Effector memory CD4-positive, alpha-beta T cell (primary cell): ENCODE results near the gene DIP2C.

Experiments used
- DNase-seq, 3 donors: peaks; one replicate each; pipeline ENCODE4 v3.0.0-alpha.2; 2020
- H3K27ac ChIP-seq: 2 replicates; pipeline ENCODE4 v1.7.0; 2013; ENCODE audit warnings: mild to moderate bottlenecking, low read length, moderate library complexity; ENCODE audit not compliant: insufficient read depth, poor library complexity, severe bottlenecking
- H3K27me3 ChIP-seq: replicated peaks from 2 replicates; pipeline ENCODE4 v1.7.0; 2013; ENCODE audit warnings: mild to moderate bottlenecking, low read length; ENCODE audit not compliant: insufficient read depth, control insufficient read depth, poor library complexity, severe bottlenecking
- H3K36me3 ChIP-seq: 2 replicates; pipeline ENCODE4 v1.7.0; 2013; ENCODE audit warnings: mild to moderate bottlenecking, low read length, moderate library complexity; ENCODE audit not compliant: control insufficient read depth, insufficient read depth
- H3K4me1 ChIP-seq: 2 replicates; pipeline ENCODE4 v1.7.0; 2013; ENCODE audit warnings: low read length, mild to moderate bottlenecking; ENCODE audit not compliant: control insufficient read depth, insufficient read depth, poor library complexity, severe bottlenecking
- H3K4me3 ChIP-seq: 2 replicates; pipeline ENCODE4 v1.7.0; 2013; ENCODE audit warnings: low read length, low read depth, mild to moderate bottlenecking; ENCODE audit not compliant: insufficient read depth, poor library complexity, severe bottlenecking
- H3K9me3 ChIP-seq: 2 replicates; pipeline ENCODE4 v1.7.0; 2013; ENCODE audit warnings: mild to moderate bottlenecking, low read length, moderate library complexity; ENCODE audit not compliant: control insufficient read depth

DIP2C gene

DNA sequence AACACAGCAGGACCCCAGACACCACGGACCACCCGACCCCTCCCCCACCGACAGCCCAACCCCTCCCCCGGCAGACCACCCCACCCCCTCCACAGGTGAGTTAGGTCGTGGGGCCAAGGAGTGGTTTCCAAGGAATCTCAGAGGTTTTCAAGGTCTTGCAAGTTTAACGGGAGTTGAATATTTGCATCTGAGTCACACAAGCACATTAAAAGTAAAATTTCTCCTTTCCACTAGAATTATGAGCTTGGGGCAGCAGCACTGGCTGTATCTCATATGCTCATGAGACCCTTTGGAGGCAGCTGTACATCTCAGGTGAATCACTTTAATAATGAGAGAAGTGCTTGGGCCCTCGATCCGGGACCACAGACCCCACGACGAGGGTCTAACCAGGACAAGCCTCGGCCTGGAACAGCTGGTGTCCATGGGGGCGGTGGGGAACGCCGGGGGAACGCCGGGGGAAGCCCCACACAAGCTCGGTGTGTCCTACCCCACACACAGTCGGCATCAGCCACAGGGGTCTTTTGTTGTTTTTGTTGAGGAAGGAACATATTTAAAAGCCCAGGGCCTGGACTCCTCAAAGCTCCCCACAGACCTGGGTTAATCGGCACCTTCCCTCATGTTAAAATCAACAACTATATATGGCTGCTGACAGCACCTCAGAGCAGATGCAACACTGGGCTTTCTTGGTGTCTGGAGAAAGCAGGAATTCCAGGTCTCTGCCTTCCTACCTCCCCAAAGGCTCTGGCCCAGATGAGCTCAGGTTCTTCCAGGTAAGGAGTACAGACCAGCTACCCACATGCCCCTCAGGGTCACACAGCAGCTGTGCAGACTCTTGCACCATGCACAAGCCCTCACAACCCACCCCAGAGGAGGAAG, 130.3 kb downstream of the DIP2C start:
- H3K27me3 ChIP-seq = no peaks in the 10 kb centered on the region
- DNase-seq = no peak
- no peak overlapping the region for H3K27ac ChIP-seq
- H3K4me1 ChIP-seq = no peaks in the 10 kb centered on the region
- H3K4me3 ChIP-seq = no peak overlapping the region
- no peaks in the 10 kb centered on the region for H3K36me3 ChIP-seq
- no peaks in the 10 kb centered on the region for H3K9me3 ChIP-seq

GRCh38 chr10:558364-558763, 131.1 kb downstream of the DIP2C start:
- H3K4me1 ChIP-seq = no peaks in the 10 kb centered on the region
- DNase-seq = no peak
- H3K36me3 ChIP-seq = no peaks in the 10 kb centered on the region
- H3K27ac ChIP-seq = no peak overlapping the region
- no peaks in the 10 kb centered on the region for H3K27me3 ChIP-seq
- H3K4me3 ChIP-seq = no peak overlapping the region
- H3K9me3 ChIP-seq = no peaks in the 10 kb centered on the region

DNA sequence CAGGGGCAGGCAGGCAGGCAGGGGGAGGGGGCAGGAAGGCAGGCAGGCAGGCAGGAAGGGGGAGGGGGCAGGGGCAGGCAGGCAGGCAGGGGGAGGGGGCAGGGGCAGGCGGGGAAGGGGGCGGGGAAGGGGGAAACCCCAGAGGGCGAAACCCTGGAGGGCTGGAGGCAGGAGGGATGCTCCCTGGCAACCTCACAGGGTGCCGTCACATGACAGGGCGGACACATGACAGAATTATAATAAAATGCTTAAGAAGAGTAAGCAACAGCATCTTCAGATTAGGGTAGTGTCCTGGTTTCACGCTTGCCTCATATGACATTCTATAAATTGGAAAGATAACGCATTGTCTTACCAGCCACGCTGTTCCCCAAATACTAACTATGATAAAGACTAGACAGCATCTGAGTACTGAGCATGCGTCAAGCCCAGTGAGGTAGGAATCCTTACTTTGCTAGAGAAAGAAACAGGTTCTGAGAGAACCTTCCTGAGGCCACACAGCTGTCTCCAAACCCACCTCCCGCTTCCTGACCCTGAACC, 131.6 kb downstream of the DIP2C start:
- Histone ChIP-seq H3K27ac (no peak overlapping the region), H3K27me3 (no peaks in the 10 kb centered on the region), H3K4me3 (no peak overlapping the region), H3K9me3 (no peaks in the 10 kb centered on the region), H3K4me1 (no peaks in the 10 kb centered on the region), H3K36me3 (no peaks in the 10 kb centered on the region)
- DNase-seq = peak in 1 of 3 donors; percentile 21

- Histone ChIP-seq H3K4me1 (no peaks in the 10 kb centered on the region), H3K4me3 (no peak overlapping the region), H3K27me3 (no peaks in the 10 kb centered on the region)
These were observed 132.4 kb downstream of the DIP2C start for GRCh38 chr10:556971-557637.

DNA sequence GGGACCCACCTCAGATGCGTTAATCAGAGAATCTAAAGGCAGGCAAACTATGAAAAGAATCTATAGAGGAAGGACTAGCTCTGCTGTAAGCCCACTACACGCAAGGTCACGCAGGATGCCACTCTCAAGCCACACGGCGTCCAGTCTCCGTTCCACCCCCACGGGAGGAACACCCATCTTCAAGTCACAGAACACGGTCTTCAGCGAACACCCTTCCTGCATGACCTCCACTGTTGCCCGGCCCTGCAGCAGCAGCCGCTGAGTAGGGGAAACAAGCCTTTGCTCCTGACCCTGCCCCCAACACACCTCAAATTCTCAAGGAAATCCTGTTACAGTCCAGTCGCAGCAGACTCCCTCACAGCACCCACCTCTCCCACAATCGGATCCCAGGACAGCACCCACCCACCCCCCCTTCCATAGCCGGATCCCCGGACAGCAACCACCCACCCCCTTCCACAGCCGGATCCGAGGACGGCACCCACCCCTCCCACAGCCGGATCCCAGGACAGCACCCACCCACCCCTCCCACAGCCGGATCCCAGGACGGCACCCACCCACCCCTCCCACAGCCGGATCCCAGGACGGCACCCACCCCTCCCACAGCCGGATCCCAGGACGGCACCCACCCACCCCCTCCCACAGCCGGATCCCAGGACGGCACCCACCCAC, 133.7 kb downstream of the DIP2C start:
- DNase-seq = no peak
- Histone ChIP-seq H3K4me3 (no peak overlapping the region), H3K27ac (no peak overlapping the region), H3K36me3 (no peaks in the 10 kb centered on the region), H3K27me3 (no peaks in the 10 kb centered on the region), H3K4me1 (no peaks in the 10 kb centered on the region), H3K9me3 (no peaks in the 10 kb centered on the region)

More at GRCh38 chr10:556971-557637, 132.4 kb downstream of the DIP2C start:
- DNase-seq = no peak
- Histone ChIP-seq H3K9me3 (no peaks in the 10 kb centered on the region), H3K27ac (no peak overlapping the region), H3K36me3 (no peaks in the 10 kb centered on the region)

DNA sequence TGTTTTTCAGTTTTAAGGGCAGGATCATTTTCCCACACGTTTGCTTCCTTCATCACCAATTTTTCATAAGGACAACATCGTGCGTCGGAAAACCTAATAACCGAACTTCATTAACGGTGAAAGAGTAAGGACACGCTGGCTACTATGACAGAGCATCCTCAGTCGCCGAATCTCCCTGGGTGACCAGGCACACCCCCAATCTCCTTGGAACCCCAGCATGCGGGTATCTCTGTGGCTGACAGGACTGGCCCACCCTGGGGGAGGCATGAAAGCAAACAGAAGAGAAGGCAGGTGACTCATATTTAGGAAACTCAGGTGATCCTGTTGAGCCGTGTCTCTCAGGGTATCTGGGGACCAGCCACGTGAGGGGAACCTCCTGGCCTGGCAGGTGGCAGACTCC, 134.2 kb downstream of the DIP2C start:
- H3K36me3 ChIP-seq = no peaks in the 10 kb centered on the region
- no peak overlapping the region for H3K27ac ChIP-seq
- H3K9me3 ChIP-seq = no peaks in the 10 kb centered on the region
- no peaks in the 10 kb centered on the region for H3K27me3 ChIP-seq
- H3K4me3 ChIP-seq = no peak overlapping the region
- no peaks in the 10 kb centered on the region for H3K4me1 ChIP-seq
- no peak for DNase-seq

GRCh38 chr10:554182-554848, 135.2 kb downstream of the DIP2C start:
- no peaks in the 10 kb centered on the region for H3K36me3 ChIP-seq
- no peak overlapping the region for H3K27ac ChIP-seq
- no peak overlapping the region for H3K4me3 ChIP-seq
- DNase-seq = no peak
- no peaks in the 10 kb centered on the region for H3K9me3 ChIP-seq
- H3K4me1 ChIP-seq = no peaks in the 10 kb centered on the region
- no peaks in the 10 kb centered on the region for H3K27me3 ChIP-seq

- no peaks in the 10 kb centered on the region for H3K27me3 ChIP-seq
- H3K27ac ChIP-seq = no peak overlapping the region
- H3K4me3 ChIP-seq = no peak overlapping the region
These were observed 136.2 kb downstream of the DIP2C start for GRCh38 chr10:553233-553632.

GRCh38 chr10:552679-553078, 136.8 kb downstream of the DIP2C start:
- DNase-seq = no peak
- no peaks in the 10 kb centered on the region for H3K9me3 ChIP-seq
- no peaks in the 10 kb centered on the region for H3K4me1 ChIP-seq
- no peak overlapping the region for H3K27ac ChIP-seq
- no peaks in the 10 kb centered on the region for H3K36me3 ChIP-seq
- H3K4me3 ChIP-seq = no peak overlapping the region
- H3K27me3 ChIP-seq = no peaks in the 10 kb centered on the region

More at GRCh38 chr10:553233-553632, 136.2 kb downstream of the DIP2C start:
- DNase-seq = no peak
- Histone ChIP-seq H3K4me1 (no peaks in the 10 kb centered on the region), H3K36me3 (no peaks in the 10 kb centered on the region), H3K9me3 (no peaks in the 10 kb centered on the region)
